Measurements from ENCODE around the gene EDRF1.
"Not testable (repeated sequence)": the region's sequence is repeated elsewhere in the genome, so short reads cannot be mapped to it uniquely, and the experiment has no call there.

EDRF1 gene

DNA sequence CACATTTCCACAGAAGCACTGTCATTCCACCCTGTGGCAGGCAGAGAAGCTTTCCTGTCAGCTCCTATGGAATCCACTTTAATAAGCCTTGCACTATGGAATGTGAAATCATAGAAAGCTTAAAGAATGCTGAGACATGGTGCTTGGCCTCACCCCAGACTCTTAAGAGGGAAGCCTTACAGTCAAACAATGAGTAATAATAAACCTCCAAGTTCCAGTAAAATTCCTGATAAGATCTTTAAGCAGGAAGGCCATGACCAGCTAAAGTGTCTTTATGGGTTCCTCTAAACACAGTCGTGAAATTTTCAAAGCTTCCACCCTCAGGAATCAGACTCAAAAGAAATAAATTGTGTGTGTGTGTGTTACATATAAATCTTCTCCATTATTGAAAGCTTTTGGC is 24.6 kb upstream of the EDRF1 start:
- no peak for ATAC-seq
- peaks cover 28% of the 10 kb centered on the region for H3K27me3 Mint-ChIP-seq
- no peaks in the 10 kb centered on the region for H3K4me1 Mint-ChIP-seq
- H3K4me3 Mint-ChIP-seq: no peak overlapping the region
- no peaks in the 10 kb centered on the region for H3K36me3 Mint-ChIP-seq
- H3K27ac Mint-ChIP-seq: no peak overlapping the region
- H3K9me3 Mint-ChIP-seq: no peaks in the 10 kb centered on the region

DNA sequence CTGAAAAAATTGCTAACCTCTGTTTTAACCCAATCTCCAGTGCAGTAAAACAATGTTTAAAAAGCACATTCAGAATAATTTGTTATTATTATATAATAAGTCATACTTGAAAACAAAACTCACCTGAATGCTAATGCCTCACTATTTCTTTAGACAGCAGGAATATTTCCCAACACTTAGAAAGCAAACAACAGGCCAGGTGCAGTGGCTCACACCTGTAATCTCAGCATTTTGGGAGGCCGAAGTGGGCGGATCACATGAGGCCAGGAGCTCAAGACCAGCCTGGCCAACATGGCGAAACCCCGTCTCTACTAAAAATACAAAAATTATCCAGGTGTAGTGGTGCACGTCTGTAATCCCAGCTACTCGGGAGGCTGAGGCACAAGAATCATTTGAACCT is 22.6 kb upstream of the EDRF1 start:
- not testable (repeated sequence) for H3K4me3 Mint-ChIP-seq, ATAC-seq, H3K27ac Mint-ChIP-seq, H3K36me3 Mint-ChIP-seq, H3K4me1 Mint-ChIP-seq, H3K9me3 Mint-ChIP-seq
- H3K27me3 Mint-ChIP-seq: peaks cover 17% of the 10 kb centered on the region

DNA sequence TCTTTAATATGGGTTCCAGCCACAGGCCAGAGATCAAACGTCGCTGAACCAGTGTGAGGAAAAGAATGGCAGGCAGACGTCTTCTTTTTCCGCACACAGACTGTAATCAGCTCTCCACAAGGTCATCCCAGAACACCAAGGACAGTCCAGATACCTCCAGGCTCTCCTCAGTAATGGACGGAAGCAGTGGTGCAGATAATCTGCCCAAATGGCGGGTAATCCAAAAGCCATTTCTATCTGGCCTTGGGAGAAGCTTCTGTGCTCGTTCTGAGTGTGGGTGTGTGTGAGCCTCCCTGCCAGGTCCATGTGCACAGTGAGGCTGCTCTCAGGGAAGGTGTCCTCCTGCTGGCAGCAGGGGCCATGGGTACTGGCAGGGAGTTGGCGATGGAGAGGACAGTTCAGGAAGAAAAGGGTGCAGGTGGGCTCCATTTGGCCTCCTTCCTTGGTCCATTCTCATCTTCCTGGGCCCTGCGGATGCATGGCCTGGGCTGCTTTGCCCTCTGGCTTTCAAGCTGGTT is 21.0 kb upstream of the EDRF1 start:
- ATAC-seq: no peak
- Mint-ChIP-seq H3K36me3 (no peaks in the 10 kb centered on the region), H3K9me3 (peaks cover 5% of the 10 kb centered on the region), H3K4me1 (no peaks in the 10 kb centered on the region), H3K4me3 (no peak overlapping the region), H3K27ac (no peak overlapping the region), H3K27me3 (peaks cover 12% of the 10 kb centered on the region)

DNA sequence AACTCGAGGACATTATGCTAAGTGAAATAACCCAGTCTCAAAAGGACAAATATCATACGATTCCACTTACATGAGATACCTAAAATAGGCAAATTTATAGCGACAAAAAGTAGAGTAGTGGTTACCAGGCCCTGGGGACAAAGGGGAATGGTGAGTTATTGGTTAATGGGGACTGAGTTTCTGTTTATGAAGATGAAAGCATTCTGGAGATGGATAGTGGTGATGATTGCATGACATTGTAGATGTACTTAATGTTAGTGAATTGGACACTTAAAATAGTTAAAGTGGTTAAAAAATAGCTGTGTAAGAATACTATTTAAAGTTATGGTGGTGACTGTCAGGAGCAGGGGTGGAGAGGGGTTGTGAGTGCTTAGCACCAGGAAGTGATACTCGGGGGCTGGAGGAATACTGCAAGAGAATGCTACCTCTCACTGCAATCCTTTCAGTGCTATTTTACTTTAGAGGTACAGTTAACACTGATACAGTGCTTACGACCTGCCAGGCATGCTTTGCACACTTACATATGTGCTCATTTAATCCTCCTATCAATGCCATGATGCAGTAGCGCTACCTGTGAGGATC is 19.9 kb upstream of the EDRF1 start:
- H3K27me3 Mint-ChIP-seq: peaks cover 12% of the 10 kb centered on the region
- peaks cover 5% of the 10 kb centered on the region for H3K9me3 Mint-ChIP-seq
- H3K4me3 Mint-ChIP-seq: no peak overlapping the region
- H3K27ac Mint-ChIP-seq: no peak overlapping the region
- no peaks in the 10 kb centered on the region for H3K36me3 Mint-ChIP-seq
- H3K4me1 Mint-ChIP-seq: no peaks in the 10 kb centered on the region
- ATAC-seq: no peak

DNA sequence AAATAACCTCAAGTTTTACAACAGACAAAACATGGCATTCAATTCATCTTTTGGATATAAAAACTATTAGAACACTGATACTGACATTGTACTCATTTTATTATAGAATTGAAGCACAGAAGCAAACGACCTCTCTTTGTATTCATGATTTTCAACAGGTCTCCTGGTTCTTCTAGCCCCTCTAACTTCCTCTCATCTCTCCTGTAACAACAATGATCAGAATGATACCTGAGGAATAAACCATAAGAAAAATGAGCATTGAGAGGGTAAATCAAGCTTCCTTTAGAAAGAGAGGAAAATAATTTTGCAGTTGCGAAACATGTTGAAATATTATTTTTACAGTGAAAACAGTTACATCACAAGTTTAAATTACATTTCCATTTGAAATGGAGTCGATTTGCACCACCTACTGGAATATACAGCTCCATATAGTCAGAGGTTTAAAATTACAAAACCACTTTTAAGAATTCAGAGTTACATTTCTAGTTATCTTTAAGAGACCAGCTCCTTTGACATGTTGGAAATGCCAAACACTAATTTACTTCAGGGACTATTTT is 19.1 kb upstream of the EDRF1 start:
- Mint-ChIP-seq H3K27me3 (peaks cover 12% of the 10 kb centered on the region), H3K4me3 (no peak overlapping the region), H3K27ac (no peak overlapping the region), H3K4me1 (no peaks in the 10 kb centered on the region), H3K9me3 (peaks cover 5% of the 10 kb centered on the region), H3K36me3 (no peaks in the 10 kb centered on the region)
- no peak for ATAC-seq

DNA sequence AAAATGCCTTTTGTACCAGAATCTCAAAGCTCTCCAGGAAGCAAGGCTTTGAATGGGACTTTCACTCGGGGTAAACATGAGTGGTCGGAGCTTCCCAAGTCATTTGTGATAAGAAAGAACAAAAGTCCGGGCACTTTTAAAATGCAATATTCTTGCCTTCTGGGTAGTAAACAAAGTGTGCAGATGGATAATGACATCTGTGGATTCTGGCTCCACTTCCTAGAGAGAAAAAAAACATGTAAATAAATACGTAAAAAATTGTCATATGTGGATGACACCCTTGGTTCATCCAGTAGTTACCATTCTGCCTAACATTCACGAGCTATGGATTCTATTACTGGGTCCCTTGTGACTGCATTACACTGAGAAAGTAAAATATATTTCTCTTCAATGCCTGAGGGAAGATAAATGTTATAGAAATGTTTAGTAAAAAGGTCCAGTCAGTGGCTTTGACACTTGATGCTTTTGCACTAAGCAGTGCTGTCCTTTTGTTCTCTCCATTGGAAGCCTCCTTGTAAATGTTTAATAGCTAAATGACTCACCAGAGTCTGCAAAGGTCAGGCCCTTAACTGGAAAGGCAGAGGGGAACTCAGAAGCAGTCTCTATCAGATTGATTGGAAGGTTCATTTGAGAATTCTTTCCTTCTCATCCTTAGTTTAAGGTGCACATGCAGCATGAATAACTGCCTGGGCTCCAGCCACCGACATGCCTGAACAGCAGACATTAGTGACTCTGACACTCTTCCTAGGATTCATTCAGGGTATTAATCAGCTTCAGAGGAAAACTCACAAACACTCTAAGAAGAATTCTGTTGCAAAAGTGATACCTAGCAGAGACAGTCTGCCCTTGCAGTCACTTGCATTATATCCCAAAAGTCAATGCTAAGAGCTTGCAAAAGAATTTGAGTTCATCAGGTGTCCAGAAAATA is 11.7 kb upstream of the EDRF1 start:
- H3K4me3 Mint-ChIP-seq: no peak overlapping the region
- no peaks in the 10 kb centered on the region for H3K36me3 Mint-ChIP-seq
- peaks cover 10% of the 10 kb centered on the region for H3K9me3 Mint-ChIP-seq
- no peaks in the 10 kb centered on the region for H3K27me3 Mint-ChIP-seq
- no peaks in the 10 kb centered on the region for H3K4me1 Mint-ChIP-seq
- H3K27ac Mint-ChIP-seq: no peak overlapping the region
- ATAC-seq: peak; percentile 50

DNA sequence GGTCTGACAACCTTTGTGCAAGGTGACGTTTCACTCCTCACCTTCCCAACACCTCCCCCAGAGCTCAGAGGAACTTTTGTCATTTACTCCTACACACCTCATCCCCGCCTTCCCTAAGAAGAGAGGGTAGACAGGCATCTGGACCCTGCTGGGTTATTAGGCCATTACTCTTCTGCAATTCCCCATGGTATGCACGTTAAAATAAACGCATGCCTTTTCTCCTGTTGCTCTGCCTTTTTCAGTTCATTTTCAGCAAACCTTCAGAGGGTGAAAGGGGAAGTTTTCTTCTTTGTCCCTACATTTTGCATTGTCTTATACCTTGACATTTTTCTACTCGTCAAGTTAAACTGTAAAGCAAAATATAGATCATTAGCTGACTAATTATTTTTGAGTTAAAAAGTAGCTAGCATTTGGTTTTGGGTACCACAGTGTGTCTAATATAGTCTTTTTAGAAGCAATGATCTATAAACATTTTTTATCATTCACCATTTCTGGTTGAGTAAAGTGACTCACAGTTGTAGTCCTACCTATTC is 10.5 kb upstream of the EDRF1 start:
- Mint-ChIP-seq H3K4me3 (no peak overlapping the region), H3K4me1 (no peaks in the 10 kb centered on the region), H3K27ac (no peak overlapping the region), H3K36me3 (no peaks in the 10 kb centered on the region), H3K9me3 (peaks cover 16% of the 10 kb centered on the region), H3K27me3 (no peaks in the 10 kb centered on the region)
- no peak for ATAC-seq

DNA sequence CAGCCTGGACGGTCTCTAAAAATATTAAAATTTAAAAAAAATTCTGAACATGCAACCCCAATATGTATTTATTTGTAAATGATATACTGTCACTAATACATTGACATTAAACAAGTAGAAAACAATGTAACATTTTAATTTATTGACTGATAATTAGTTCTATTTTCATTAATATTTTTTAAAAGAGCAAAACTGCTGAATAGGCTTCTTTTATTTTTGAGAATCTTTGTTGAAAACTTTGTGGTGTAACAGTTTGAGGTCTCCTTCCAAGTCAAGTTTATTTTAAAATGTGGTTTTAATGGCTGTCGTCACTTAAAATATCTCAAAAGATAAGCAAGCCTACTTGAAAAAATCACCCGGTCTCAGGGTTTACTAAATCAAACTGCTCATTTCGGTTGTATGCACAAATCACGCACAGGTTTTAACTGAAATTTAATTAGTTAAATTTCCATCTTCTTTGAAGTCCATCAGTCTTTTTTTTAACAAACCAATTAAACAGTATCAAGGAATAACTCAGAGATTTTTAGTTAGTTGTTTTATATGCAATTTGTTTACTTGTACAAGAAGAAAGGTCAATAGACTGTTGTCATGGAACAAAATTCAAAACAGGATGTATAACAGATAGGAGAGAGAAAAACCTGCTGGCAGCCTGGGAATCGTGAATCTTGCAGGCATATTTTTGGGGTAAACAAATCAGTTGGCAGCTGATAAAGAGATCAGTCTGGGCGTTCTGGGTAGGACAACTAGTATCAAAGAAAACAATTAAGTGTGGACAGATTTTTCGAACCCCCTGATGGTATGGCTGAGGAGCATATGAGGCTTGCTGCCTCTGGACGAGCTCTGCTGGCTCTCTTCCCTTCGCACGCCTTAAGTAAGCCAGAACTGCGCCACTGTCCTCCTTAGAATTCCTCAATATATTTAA is 9.7 kb upstream of the EDRF1 start:
- Mint-ChIP-seq H3K4me3 (no peak overlapping the region), H3K27me3 (no peaks in the 10 kb centered on the region), H3K27ac (no peak overlapping the region), H3K36me3 (no peaks in the 10 kb centered on the region), H3K9me3 (peaks cover 17% of the 10 kb centered on the region), H3K4me1 (no peaks in the 10 kb centered on the region)
- no peak for ATAC-seq

DNA sequence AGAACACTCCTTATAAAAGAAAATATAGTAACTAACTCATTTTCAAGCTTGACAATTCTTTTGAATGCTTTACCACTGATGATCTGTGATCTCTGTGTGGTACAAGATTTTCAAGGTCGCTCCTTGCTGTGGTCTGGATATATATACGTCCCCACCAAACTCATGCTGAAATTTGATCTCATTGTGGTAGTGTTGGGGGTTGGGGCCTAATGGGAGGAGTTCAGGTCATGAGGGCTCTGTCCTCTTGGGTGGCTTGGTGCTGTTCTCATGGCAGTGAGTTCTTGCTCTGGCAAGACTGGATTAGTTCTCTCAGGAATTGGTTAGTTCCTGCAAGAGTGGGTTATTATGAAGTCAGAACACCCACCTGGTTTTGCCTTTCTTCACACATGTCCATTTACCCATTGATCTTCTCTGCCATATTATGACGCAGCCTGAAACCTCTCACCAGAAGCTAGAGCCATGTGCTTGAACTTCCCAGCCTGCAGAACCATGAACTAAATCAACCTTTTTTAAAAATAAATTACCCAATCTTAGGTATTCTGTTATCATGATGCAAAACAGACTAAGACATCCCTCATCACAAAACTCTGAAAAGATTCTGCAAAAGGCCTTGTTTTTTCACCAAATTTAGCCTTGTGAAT is 8.3 kb upstream of the EDRF1 start:
- Mint-ChIP-seq H3K27me3 (no peaks in the 10 kb centered on the region), H3K4me3 (no peak overlapping the region), H3K4me1 (no peaks in the 10 kb centered on the region), H3K36me3 (no peaks in the 10 kb centered on the region), H3K9me3 (peaks cover 17% of the 10 kb centered on the region), H3K27ac (no peak overlapping the region)
- ATAC-seq: no peak

DNA sequence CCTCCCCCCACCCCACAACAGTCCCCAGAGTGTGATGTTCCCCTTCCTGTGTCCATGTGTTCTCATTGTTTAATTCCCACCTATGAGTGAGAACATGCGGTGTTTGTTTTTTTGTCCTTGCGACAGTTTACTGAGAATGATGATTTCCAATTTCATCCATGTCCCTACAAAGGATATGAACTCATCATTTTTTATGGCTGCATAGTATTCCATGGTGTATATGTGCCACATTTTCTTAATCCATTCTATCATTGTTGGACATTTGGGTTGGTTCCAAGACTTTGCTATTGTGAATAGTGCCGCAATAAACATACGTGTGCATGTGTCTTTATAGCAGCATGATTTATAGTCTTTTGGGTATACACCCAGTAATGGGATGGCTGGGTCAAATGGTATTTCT is 4.8 kb upstream of the EDRF1 start:
- H3K4me1 Mint-ChIP-seq, H3K27ac Mint-ChIP-seq, H3K36me3 Mint-ChIP-seq, ATAC-seq, H3K27me3 Mint-ChIP-seq, H3K4me3 Mint-ChIP-seq: not testable (repeated sequence)
- H3K9me3 Mint-ChIP-seq: peaks cover 17% of the 10 kb centered on the region

DNA sequence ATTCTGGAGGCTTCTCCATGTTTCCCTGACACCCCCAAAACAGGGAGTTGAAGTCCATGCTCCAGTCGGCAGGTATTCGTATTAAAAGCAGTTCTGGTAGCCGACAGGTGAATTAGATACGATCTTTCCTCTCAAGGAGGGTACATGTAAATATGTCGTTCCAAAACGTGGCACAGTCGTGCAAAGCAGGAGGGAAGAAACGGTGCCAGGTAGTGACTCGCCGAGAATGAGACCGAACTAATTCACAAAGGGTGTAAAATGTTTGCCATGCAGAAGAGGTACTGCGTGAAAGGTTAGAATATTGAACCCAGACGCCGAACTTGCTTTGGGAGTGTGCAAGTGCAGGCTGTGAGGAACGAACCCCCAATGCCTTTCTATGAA is 483 bp downstream of the EDRF1 start:
- no peaks in the 10 kb centered on the region for H3K9me3 Mint-ChIP-seq
- H3K36me3 Mint-ChIP-seq: peaks cover 24% of the 10 kb centered on the region
- peaks cover 6% of the 10 kb centered on the region for H3K4me1 Mint-ChIP-seq
- no peaks in the 10 kb centered on the region for H3K27me3 Mint-ChIP-seq
- peak overlapping the region; percentile 94 for H3K4me3 Mint-ChIP-seq
- ATAC-seq: no peak
- peak overlapping the region; percentile 97 for H3K27ac Mint-ChIP-seq

DNA sequence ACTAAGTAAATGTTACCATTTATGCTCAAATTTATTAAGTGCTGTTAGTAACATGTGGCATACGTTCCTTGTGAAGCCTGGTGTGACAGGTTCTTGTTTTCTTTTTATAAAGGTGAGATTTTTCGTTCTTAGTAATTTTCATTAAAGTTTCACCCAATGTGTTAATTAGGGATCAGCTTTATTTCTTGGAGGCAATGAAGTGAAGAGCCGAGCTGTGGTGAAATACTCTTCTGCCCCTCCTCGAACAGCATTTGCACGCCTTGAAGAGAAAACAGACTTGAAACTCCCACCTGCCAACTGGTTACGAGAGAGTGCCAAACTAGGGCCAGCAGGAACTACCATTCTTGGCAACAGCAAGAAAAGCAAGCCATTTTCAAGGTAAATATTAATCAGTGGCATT is 1.5 kb downstream of the EDRF1 start:
- no peak overlapping the region for H3K27ac Mint-ChIP-seq

DNA sequence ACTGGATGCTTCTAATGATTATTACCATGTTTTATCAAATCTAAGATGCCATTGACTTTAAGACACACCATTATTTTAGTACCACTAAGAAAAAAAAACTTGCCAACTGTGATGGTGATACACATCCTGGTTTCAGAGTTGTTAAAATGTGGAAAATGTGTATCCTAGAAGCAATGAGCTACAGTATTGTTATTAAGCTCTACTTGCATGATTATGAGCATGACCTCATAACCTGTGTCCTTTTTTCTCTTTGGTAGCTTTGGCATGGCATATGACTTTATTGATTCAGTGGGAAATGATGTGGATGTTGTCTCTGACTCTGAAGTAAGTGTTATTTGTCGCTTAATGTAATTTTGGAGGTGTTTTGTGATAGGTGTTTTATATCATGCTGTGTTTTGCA is 3.3 kb downstream of the EDRF1 start:
- no peak for ATAC-seq
- Mint-ChIP-seq H3K9me3 (no peaks in the 10 kb centered on the region), H3K4me3 (no peak overlapping the region), H3K4me1 (peaks cover 6% of the 10 kb centered on the region), H3K36me3 (peaks cover 38% of the 10 kb centered on the region), H3K27me3 (no peaks in the 10 kb centered on the region), H3K27ac (no peak overlapping the region)

More for the DNA sequence above, 1.5 kb downstream of the EDRF1 start:
- ATAC-seq: no peak
- peaks cover 34% of the 10 kb centered on the region for H3K36me3 Mint-ChIP-seq
- H3K27me3 Mint-ChIP-seq: no peaks in the 10 kb centered on the region
- peak overlapping the region; percentile 23 for H3K4me3 Mint-ChIP-seq
- H3K4me1 Mint-ChIP-seq: peaks cover 6% of the 10 kb centered on the region
- H3K9me3 Mint-ChIP-seq: no peaks in the 10 kb centered on the region

DNA sequence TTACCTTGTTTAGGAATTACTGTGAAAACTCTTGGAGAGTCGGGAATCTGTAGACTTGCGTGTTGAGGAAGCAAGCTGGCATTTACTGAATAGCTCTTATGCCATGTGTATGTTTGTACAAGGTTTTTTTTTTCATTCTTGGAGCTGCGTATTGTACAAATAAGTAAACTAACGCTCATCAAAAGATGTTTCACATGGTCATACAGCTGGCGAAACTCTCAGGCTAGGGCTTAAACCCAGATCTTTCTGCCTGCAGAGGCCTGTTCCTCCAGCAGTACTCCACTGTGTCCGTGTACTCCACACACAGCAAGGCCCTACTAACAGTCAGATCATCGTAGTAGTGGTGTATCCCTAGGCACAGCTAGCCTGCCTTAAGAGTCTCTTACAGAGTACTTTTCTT is 7.4 kb downstream of the EDRF1 start:
- no peaks in the 10 kb centered on the region for H3K9me3 Mint-ChIP-seq
- H3K4me3 Mint-ChIP-seq: no peak overlapping the region
- H3K27ac Mint-ChIP-seq: no peak overlapping the region
- no peaks in the 10 kb centered on the region for H3K27me3 Mint-ChIP-seq
- peaks cover 6% of the 10 kb centered on the region for H3K4me1 Mint-ChIP-seq
- peaks cover 68% of the 10 kb centered on the region for H3K36me3 Mint-ChIP-seq
- no peak for ATAC-seq
